Measurements from ENCODE around the gene TOGARAM2. TPM values are rescaled to one million over a fixed set of nuclear protein-coding genes. Genes with fewer than 3 reads are reported as not detected.

Gene TOGARAM2
- total and polyA plus RNA-seq, 9 donors = 0.52 to 3.8 (median 1.3) TPM

DNA sequence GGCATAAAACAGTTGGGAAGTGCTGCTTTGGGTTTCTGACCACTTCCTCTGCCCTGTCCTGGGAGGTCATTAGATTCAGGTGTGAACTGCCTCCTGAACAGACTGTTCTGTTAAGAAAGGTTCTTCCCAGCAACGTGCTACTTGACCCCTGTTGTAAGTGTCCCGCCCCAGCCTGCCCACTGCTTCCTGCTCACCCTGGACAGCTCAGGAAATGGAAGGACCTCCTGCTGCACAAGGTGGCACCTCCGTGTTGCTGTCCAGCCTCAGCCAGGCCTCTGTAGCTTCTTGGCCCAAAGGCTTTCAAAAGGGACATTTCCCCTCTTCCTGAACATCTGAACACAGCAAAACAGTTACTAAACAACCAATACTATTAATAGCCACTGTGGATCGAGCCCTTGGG lies 5.3 kb downstream of the TOGARAM2 start:
- Histone ChIP-seq H3K36me3 (ENCODE audit: control insufficient read depth, insufficient read depth, low read length) (no peaks in the 10 kb centered on the region), H3K27ac (ENCODE audit: low read length) (no peak overlapping the region), H3K4me1 (ENCODE audit: control insufficient read depth, insufficient read depth, low read length) (peaks cover 29% of the 10 kb centered on the region), H3K27me3 (ENCODE audit: control insufficient read depth, insufficient read depth, low read length) (no peaks in the 10 kb centered on the region), H3K9me3 (replicated peaks; ENCODE audit: control insufficient read depth, low read depth, low read length) (no peaks in the 10 kb centered on the region), H3K4me3 (ENCODE audit: low read length) (no peak overlapping the region)
- DNase-seq = peak; percentile 74
- 24% methylated on average over 3 of the region's 4 CpGs for WGBS (ENCODE audit: insufficient coverage)

DNA sequence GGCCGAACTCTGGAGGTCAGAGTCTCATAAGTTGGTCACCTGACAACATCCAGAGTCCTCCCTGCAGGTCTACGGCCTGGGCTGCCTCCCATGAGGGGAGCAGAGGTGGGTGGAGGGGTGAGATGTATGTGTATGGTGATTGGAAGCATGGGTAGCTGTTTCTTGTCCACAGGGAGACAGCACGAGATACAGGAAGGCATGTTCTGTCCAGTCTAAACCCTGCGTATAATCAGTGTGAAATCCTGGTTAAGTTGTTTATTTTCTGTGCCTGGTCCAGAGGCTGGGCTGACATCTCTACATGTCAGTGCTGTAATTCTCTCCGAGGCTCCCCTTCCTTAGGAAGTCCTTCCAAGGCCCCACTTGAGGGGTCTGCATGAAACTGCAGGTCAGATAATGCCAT lies 8.9 kb downstream of the TOGARAM2 start:
- Histone ChIP-seq H3K27me3 (ENCODE audit: control insufficient read depth, insufficient read depth, low read length) (no peaks in the 10 kb centered on the region), H3K9me3 (replicated peaks; ENCODE audit: control insufficient read depth, low read depth, low read length) (no peaks in the 10 kb centered on the region), H3K36me3 (ENCODE audit: control insufficient read depth, insufficient read depth, low read length) (no peaks in the 10 kb centered on the region), H3K4me3 (ENCODE audit: low read length) (no peak overlapping the region), H3K27ac (ENCODE audit: low read length) (no peak overlapping the region), H3K4me1 (ENCODE audit: control insufficient read depth, insufficient read depth, low read length) (peaks cover 43% of the 10 kb centered on the region)
- 63% methylated on average over 4 of the region's 5 CpGs for WGBS (ENCODE audit: insufficient coverage)
- DNase-seq = no peak

DNA sequence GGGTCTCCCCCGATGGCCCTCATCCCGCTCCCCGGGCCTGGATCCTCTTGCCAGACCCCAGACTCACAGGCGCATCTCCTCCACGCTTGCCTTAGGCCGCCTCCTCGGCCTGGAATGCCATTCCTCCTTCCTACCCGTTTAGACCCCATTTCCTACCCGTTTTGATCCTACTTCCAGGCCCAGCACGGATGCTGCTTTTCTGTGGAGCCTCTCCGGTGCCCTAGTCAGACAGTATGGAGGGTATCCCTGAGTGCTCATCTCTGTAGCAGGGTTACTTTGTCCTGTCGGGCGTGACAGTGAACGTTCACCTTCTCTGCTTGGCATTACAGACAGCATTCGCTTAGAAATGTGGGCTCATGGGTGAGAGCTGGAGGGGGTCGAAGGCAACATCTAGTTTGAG lies 9.3 kb downstream of the TOGARAM2 start:
- Histone ChIP-seq H3K9me3 (replicated peaks; ENCODE audit: control insufficient read depth, low read depth, low read length) (no peaks in the 10 kb centered on the region), H3K36me3 (ENCODE audit: control insufficient read depth, insufficient read depth, low read length) (no peaks in the 10 kb centered on the region), H3K27ac (ENCODE audit: low read length) (no peak overlapping the region), H3K27me3 (ENCODE audit: control insufficient read depth, insufficient read depth, low read length) (no peaks in the 10 kb centered on the region), H3K4me1 (ENCODE audit: control insufficient read depth, insufficient read depth, low read length) (peaks cover 43% of the 10 kb centered on the region), H3K4me3 (ENCODE audit: low read length) (no peak overlapping the region)
- no peak for DNase-seq
- WGBS (ENCODE audit: insufficient coverage) = 62% methylated on average over 11 of the region's 16 CpGs

DNA sequence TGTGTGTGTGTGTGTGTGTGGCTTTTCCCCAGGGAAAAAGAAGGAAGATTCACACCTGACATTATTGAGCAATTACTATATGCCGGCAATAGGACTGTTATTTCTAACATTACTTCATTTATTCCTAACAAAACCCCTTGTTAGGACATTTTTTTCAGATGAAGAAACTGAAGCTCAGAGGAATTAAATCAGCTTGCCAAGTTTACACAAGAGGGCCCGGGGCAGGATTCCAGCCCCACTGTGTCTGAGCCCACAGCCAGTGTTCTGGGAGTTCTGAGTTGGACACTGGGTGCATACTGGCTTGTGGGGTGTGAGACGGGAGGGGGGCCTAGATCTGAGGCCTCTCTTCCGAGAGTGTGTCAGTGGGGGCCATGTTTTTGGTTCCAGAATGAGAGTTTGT lies 9.9 kb downstream of the TOGARAM2 start:
- no peak overlapping the region for H3K4me3 ChIP-seq (ENCODE audit: low read length)
- H3K9me3 ChIP-seq (replicated peaks; ENCODE audit: control insufficient read depth, low read depth, low read length) = no peaks in the 10 kb centered on the region
- peaks cover 42% of the 10 kb centered on the region for H3K4me1 ChIP-seq (ENCODE audit: control insufficient read depth, insufficient read depth, low read length)
- H3K27ac ChIP-seq (ENCODE audit: low read length) = no peak overlapping the region
- no peaks in the 10 kb centered on the region for H3K27me3 ChIP-seq (ENCODE audit: control insufficient read depth, insufficient read depth, low read length)
- H3K36me3 ChIP-seq (ENCODE audit: control insufficient read depth, insufficient read depth, low read length) = no peaks in the 10 kb centered on the region
- no peak for DNase-seq
- WGBS (ENCODE audit: insufficient coverage) = 100% methylated on average over 1 of the region's 4 CpGs

DNA sequence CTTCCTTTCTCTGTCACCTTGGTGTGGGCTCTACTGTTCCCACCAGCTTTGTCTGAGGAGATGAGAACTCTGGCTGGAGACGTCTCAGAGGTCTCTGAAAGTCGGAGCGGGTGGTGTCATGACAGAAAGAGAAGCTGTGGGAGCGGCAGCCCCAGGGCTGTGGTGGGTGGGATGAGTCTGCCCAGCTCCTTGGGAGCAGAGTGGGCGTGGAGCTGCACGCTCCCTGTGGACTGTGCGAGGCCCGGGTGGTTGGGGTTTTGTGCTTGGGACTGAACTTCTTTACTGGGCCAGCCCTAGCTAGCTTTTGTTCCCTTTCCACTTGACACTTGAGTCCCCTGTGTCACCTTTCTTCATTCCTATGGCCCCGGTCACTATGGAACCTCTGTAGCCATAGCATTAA lies 10.4 kb downstream of the TOGARAM2 start:
- WGBS (ENCODE audit: insufficient coverage) = 78% methylated on average over 3 of the region's 9 CpGs
- Histone ChIP-seq H3K36me3 (ENCODE audit: control insufficient read depth, insufficient read depth, low read length) (no peaks in the 10 kb centered on the region), H3K27ac (ENCODE audit: low read length) (no peak overlapping the region), H3K4me1 (ENCODE audit: control insufficient read depth, insufficient read depth, low read length) (peaks cover 38% of the 10 kb centered on the region), H3K27me3 (ENCODE audit: control insufficient read depth, insufficient read depth, low read length) (no peaks in the 10 kb centered on the region), H3K4me3 (ENCODE audit: low read length) (no peak overlapping the region), H3K9me3 (replicated peaks; ENCODE audit: control insufficient read depth, low read depth, low read length) (no peaks in the 10 kb centered on the region)
- no peak for DNase-seq

DNA sequence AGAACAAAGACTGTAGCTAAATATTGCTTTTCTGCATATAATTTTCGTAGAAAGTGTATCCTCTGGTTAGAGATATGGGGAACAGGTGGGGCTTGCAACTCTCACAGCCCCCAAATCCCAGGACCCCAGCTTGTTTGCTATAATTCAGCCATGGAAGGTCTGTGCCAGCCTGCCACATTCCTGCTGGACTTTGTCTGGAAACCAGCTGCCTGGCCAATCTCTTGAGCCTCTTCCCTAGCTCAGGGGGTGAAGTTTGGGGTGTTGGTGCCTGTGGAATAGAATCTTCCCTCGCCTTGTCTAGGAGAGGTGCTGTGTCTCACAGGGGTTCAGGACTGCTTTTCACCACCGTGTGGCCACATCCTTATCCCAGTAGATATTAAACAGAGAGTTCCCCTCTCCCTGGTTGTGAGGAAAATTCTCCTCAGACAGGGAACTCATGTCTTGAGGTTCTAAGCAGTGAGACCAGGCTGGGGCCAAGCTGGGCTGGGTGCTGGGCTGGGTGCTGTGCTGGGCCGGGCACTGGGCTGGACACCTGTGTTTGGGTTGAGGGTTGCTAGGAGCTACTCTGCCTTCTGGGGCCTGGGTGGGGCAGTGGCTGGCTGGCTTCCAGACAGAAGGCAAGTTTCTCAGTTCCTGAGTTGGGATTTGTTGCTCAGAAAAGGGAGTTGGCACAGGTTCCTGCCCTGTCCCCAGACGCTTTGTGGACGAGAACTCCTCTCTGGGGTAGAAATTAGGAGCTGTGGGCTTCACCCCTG lies 12.3 kb downstream of the TOGARAM2 start:
- Histone ChIP-seq H3K27me3 (ENCODE audit: control insufficient read depth, insufficient read depth, low read length) (no peaks in the 10 kb centered on the region), H3K9me3 (replicated peaks; ENCODE audit: control insufficient read depth, low read depth, low read length) (no peaks in the 10 kb centered on the region), H3K4me3 (ENCODE audit: low read length) (no peak overlapping the region), H3K36me3 (ENCODE audit: control insufficient read depth, insufficient read depth, low read length) (no peaks in the 10 kb centered on the region), H3K27ac (ENCODE audit: low read length) (peak overlapping the region; percentile 49), H3K4me1 (ENCODE audit: control insufficient read depth, insufficient read depth, low read length) (peaks cover 40% of the 10 kb centered on the region)
- no peak for DNase-seq
- 55% methylated on average over 1 of the region's 6 CpGs for WGBS (ENCODE audit: insufficient coverage)

DNA sequence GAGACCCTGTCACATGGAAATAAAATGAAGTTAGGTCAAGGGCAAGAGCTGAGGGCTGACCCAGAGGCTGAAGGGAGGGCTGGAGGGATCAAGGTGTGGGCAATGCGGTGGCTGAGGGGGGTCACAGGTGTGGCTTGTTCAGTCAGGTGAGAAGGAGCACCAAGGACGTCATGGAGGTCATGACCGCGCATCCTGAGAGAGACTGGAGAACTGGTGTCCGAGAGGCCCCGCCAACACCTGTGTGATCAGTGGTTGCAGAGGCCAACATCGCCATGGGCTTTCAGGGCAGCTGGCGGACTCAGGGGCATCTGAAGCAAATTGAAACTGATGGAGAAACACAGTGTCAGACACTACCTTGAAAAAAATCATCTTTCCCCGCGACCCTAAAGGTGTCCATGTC lies 13.0 kb downstream of the TOGARAM2 start:
- Histone ChIP-seq H3K27me3 (ENCODE audit: control insufficient read depth, insufficient read depth, low read length) (no peaks in the 10 kb centered on the region), H3K9me3 (replicated peaks; ENCODE audit: control insufficient read depth, low read depth, low read length) (no peaks in the 10 kb centered on the region), H3K4me3 (ENCODE audit: low read length) (no peak overlapping the region), H3K36me3 (ENCODE audit: control insufficient read depth, insufficient read depth, low read length) (no peaks in the 10 kb centered on the region), H3K27ac (ENCODE audit: low read length) (peak overlapping the region; percentile 49), H3K4me1 (ENCODE audit: control insufficient read depth, insufficient read depth, low read length) (peaks cover 40% of the 10 kb centered on the region)
- 90% methylated on average over 8 of the region's 10 CpGs for WGBS (ENCODE audit: insufficient coverage)
- no peak for DNase-seq

DNA sequence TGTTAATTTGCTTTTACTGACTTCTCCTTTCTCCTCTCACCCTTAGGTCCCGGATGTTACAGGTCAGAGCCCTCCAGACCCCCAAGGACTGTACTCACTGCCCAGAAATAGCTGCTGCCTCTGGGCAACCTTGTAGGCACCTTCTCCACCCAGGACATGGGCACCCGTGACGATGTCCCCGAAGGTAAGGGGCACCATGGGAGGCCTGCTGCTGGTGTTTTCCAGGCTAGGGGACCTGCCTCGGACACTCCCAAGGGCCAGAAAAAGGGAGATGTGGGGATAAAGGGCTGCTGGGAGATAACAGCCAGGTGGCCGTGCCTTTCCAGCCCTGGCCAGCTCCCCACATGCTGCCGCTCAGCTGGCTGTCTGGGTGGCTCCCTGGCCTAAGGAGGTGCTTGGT lies 13.6 kb downstream of the TOGARAM2 start:
- DNase-seq = no peak
- 44% methylated on average over 2 of the region's 7 CpGs for WGBS (ENCODE audit: insufficient coverage)
- no peak overlapping the region for H3K27ac ChIP-seq (ENCODE audit: low read length)
- no peaks in the 10 kb centered on the region for H3K9me3 ChIP-seq (replicated peaks; ENCODE audit: control insufficient read depth, low read depth, low read length)
- H3K27me3 ChIP-seq (ENCODE audit: control insufficient read depth, insufficient read depth, low read length) = no peaks in the 10 kb centered on the region
- H3K4me3 ChIP-seq (ENCODE audit: low read length) = no peak overlapping the region
- peaks cover 40% of the 10 kb centered on the region for H3K4me1 ChIP-seq (ENCODE audit: control insufficient read depth, insufficient read depth, low read length)
- H3K36me3 ChIP-seq (ENCODE audit: control insufficient read depth, insufficient read depth, low read length) = no peaks in the 10 kb centered on the region

DNA sequence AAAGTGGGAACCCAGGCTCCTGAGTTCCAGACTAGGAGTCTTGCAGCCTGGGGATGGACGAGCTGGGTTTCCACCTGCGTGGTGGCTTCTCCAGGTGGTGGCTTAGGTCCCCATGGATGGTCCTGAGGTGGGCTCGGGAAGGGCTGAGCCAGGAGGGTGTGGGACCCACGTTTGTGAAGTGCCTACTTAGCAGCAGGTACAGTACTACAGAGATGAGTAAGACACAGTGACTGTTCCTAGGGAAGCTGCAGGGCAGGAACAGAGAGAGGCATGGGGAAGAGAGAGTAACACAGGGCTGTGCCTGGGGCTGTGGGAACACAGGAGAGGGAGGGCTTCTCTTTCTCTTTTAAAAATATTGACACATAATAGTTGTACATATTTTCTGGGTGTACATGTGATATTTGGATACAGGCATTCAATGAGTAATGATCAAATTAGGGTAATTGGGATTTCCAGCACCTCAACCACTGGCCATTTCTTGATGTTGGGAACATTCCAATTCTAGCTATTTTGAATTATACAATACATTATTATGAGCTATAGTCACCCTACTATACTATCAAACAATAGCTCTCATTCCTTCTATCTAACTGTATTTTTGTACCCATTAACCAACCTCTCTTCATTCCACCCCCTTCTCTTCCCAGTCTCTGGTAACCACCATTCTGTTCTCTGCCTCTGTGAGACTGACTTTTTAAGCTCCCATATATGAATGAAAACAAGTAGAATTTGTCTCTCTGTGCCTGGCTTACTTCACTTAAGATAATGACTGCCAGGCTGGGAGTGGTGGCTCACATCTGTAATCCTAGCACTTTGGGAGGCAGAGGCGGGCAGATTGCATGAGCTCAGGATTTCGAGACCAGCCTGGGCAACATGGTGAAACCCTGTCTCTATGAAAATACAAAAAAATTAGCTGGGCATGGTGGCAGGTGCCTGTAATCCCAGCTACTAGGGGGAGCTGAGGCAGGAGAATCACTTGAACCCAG lies 15.0 kb downstream of the TOGARAM2 start:
- no peak overlapping the region for H3K4me3 ChIP-seq (ENCODE audit: low read length)
- 79% methylated on average over 5 of the region's 6 CpGs for WGBS (ENCODE audit: insufficient coverage)
- DNase-seq = no peak
- H3K9me3 ChIP-seq (replicated peaks; ENCODE audit: control insufficient read depth, low read depth, low read length) = no peaks in the 10 kb centered on the region
- peaks cover 34% of the 10 kb centered on the region for H3K4me1 ChIP-seq (ENCODE audit: control insufficient read depth, insufficient read depth, low read length)
- no peaks in the 10 kb centered on the region for H3K36me3 ChIP-seq (ENCODE audit: control insufficient read depth, insufficient read depth, low read length)
- H3K27me3 ChIP-seq (ENCODE audit: control insufficient read depth, insufficient read depth, low read length) = no peaks in the 10 kb centered on the region
- no peak overlapping the region for H3K27ac ChIP-seq (ENCODE audit: low read length)

DNA sequence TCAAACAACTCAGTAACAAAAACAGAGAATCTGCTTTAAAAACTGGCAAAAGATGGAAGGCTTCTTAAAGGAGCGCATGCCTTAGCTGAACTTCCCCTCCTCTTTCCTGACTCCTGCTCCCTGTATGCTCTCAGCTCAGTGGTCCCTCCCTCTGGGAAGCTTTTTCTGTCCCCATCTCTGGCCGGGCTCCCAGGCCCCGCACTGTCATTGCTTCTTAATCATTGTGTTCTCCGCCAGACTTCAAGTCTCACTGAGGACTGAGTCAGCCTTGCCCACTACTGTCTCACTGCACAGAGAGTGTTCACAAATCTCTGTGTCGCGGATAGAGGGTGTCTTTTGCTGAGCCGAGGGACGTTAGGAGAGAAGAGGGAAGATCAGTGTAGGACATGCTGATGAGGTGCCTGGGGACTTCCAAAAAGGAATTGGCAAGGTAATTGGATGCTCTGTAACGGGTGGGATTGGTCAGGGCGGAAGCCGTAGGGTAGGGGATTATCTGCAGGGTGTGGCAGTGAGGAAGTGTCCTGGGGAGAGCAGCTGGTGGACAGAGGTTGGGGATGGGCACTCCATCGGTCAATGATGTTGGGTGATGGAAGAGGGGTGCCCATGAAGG lies 16.2 kb downstream of the TOGARAM2 start:
- Histone ChIP-seq H3K9me3 (replicated peaks; ENCODE audit: control insufficient read depth, low read depth, low read length) (no peaks in the 10 kb centered on the region), H3K4me1 (ENCODE audit: control insufficient read depth, insufficient read depth, low read length) (peaks cover 21% of the 10 kb centered on the region), H3K36me3 (ENCODE audit: control insufficient read depth, insufficient read depth, low read length) (no peaks in the 10 kb centered on the region), H3K4me3 (ENCODE audit: low read length) (no peak overlapping the region), H3K27me3 (ENCODE audit: control insufficient read depth, insufficient read depth, low read length) (no peaks in the 10 kb centered on the region), H3K27ac (ENCODE audit: low read length) (no peak overlapping the region)
- 43% methylated on average over 10 of the region's 12 CpGs for WGBS (ENCODE audit: insufficient coverage)
- DNase-seq = peak; percentile 41
